Natural killer cell treated with Interleukin-12 subunit alpha and Interleukin-12 subunit beta and Interleukin-15 and Interleukin-18, amount 100 ng/mL, for 72 hours (primary cell): ENCODE data around the gene DCUN1D1. TPM values are rescaled to one million over a fixed set of nuclear protein-coding genes. Genes with fewer than 3 reads are reported as not detected.

ENCODE experiments used
- ATAC-seq, 2 donors: fragments of 150-1000 bp; cut with Tn5 transposase in 1 of 2; sonication (Bioruptor Pico), chemical (Tn5 transposase) in 1 of 2; 2 replicates each; pipeline ENCODE4 v1.10.0; 2021
- DNase-seq: peaks from one replicate; pipeline ENCODE4 v3.0.0; 2022; ENCODE audit warnings: low spot score
- H3K27ac Mint-ChIP-seq, 2 donors: 1 replicate in 1 of 2; 2 replicates in 1 of 2; pipeline ENCODE4 v1.8.0; 2022; ENCODE audit warnings: mixed read lengths in 2 of 2, mild to moderate bottlenecking in 1 of 2, moderate library complexity in 1 of 2
- H3K27me3 Mint-ChIP-seq, 2 donors: 1 replicate in 1 of 2; 2 replicates in 1 of 2; pipeline ENCODE4 v1.8.0; 2022; ENCODE audit warnings: mixed read lengths in 2 of 2
- H3K36me3 Mint-ChIP-seq: one replicate; pipeline ENCODE4 v1.8.0; 2022; ENCODE audit warnings: mixed read lengths
- H3K4me1 Mint-ChIP-seq, 2 donors: 1 replicate in 1 of 2; 2 replicates in 1 of 2; pipeline ENCODE4 v1.8.0; 2022; ENCODE audit warnings: low read depth in 2 of 2, mixed read lengths in 2 of 2, mild to moderate bottlenecking in 1 of 2
- H3K4me3 Mint-ChIP-seq: one replicate; pipeline ENCODE4 v1.8.0; 2022; ENCODE audit warnings: mixed read lengths
- H3K9me3 Mint-ChIP-seq: 2 replicates; pipeline ENCODE4 v1.8.0; 2022; ENCODE audit warnings: mixed read lengths
- total RNA-seq, 2 donors: library from RNA; stranded (reverse); gene quantifications; one replicate each; pipeline ENCODE4 v1.2.3, GENCODE V29; 2022

The DCUN1D1 gene
- total RNA-seq, 2 donors from 2014 or later = 49.6 to 55.9 TPM

GRCh38 chr3:182965861-182966366 lies 14.4 kb downstream of the DCUN1D1 start:
- Mint-ChIP-seq H3K4me1 (peaks cover 39 to 43% of the 10 kb centered on the region in 2 donors), H3K27ac (peak overlapping the region; percentile 20 to 81), H3K4me3 (peak overlapping the region; percentile 3), H3K36me3 (peaks cover 4% of the 10 kb centered on the region), H3K9me3 (no peaks in the 10 kb centered on the region), H3K27me3 (no peaks in the 10 kb centered on the region)
- ATAC-seq (no peak), DNase-seq (no peak)

- H3K9me3 Mint-ChIP-seq = no peaks in the 10 kb centered on the region
- no peak overlapping the region for H3K4me3 Mint-ChIP-seq
- DNase-seq = no peak
- H3K27ac Mint-ChIP-seq = no peak overlapping the region
- H3K4me1 Mint-ChIP-seq = peaks cover 33 to 43% of the 10 kb centered on the region in 2 donors
- H3K36me3 Mint-ChIP-seq = peaks cover 9% of the 10 kb centered on the region
- H3K27me3 Mint-ChIP-seq = no peaks in the 10 kb centered on the region
- ATAC-seq = no peak
These were observed 16.2 kb downstream of the DCUN1D1 start for GRCh38 chr3:182964179-182964578.

- ATAC-seq = no peak
- Mint-ChIP-seq H3K9me3 (no peaks in the 10 kb centered on the region), H3K4me1 (peaks cover 22 to 27% of the 10 kb centered on the region in 2 donors), H3K27ac (peak overlapping the region; percentile 15 to 42), H3K4me3 (no peak overlapping the region), H3K27me3 (no peaks in the 10 kb centered on the region), H3K36me3 (peaks cover 9% of the 10 kb centered on the region)
- DNase-seq = no peak
These were observed 18.2 kb downstream of the DCUN1D1 start for GRCh38 chr3:182962166-182962565.

DNA sequence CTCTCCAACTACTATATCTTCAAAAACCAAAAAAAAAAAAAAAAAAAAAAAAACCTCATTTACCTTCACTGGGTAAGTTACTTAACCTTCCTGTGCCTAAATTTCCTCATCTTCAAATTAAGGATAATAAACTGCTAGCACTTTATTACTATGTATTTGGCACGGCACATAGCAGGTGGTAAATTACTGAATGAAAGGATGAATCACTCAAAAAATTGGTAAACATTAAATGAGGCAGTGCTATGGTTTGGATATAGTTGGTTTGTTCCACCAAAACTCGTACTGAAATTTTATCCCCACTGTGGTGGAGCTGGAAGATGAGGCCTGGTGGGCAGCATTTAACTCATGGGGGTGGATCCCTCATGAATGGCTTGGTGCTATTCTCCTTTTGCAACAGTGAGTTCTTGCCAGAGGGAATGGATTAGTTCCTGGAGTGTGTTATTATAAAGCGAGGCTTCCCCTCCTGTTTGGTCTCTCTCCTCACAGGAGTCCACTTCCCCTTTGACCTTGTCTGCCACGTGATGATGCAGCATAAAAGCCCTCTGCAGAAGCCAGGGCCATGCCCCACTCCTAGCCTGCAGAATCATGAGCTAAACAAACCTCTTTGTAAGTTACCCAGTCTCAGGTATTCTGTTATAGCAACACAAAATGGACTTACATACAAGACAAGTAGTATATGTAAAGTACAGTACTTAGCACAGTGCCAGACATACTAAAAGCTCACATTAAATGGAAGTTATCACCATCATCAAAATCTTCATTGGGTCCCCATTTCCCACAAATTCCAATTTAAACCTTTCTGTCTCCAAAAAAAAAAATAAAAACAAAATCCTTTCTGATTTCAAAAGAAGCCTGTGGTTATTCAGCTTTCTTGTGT lies 20.6 kb downstream of the DCUN1D1 start:
- H3K4me3 Mint-ChIP-seq = no peak overlapping the region
- no peaks in the 10 kb centered on the region for H3K27me3 Mint-ChIP-seq
- no peaks in the 10 kb centered on the region for H3K9me3 Mint-ChIP-seq
- peaks cover 10 to 12% of the 10 kb centered on the region in 2 donors for H3K4me1 Mint-ChIP-seq
- H3K36me3 Mint-ChIP-seq = peaks cover 19% of the 10 kb centered on the region
- ATAC-seq (no peak), DNase-seq (no peak)
- no peak overlapping the region for H3K27ac Mint-ChIP-seq

- peaks cover 8 to 10% of the 10 kb centered on the region in 2 donors for H3K4me1 Mint-ChIP-seq
- no peaks in the 10 kb centered on the region for H3K27me3 Mint-ChIP-seq
- ATAC-seq = no peak
- no peak for DNase-seq
- H3K27ac Mint-ChIP-seq = peak overlapping the region in 1 of 2 donors; percentile 6
- H3K36me3 Mint-ChIP-seq = peaks cover 18% of the 10 kb centered on the region
- no peak overlapping the region for H3K4me3 Mint-ChIP-seq
- H3K9me3 Mint-ChIP-seq = no peaks in the 10 kb centered on the region
These were observed 22.6 kb downstream of the DCUN1D1 start for GRCh38 chr3:182957676-182958266.

DNA sequence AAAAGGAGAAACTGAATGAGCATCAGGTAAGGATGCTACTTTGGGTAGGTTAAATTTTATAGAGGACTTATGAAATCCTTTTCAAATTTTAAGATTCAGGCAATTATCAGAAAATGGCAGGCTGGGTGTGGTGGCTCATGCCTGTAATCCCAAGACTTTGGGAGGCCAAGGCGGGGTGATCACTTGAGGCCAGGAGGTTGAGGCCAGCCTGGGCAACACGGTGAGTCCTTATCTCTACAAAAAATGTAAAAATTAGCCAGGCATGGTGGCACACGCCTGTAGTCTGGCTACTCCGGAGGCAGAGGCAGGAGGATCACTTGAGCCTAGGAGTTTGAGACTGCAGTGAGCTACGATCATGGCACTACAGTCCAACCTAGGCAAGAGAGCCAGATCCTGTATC lies 23.1 kb downstream of the DCUN1D1 start:
- H3K36me3 Mint-ChIP-seq = peaks cover 22% of the 10 kb centered on the region
- no peak overlapping the region for H3K4me3 Mint-ChIP-seq
- no peaks in the 10 kb centered on the region for H3K9me3 Mint-ChIP-seq
- peak overlapping the region in 1 of 2 donors; percentile 6 for H3K27ac Mint-ChIP-seq
- peaks cover 6 to 8% of the 10 kb centered on the region in 2 donors for H3K4me1 Mint-ChIP-seq
- DNase-seq = no peak
- ATAC-seq = no peak
- H3K27me3 Mint-ChIP-seq = no peaks in the 10 kb centered on the region

DNA sequence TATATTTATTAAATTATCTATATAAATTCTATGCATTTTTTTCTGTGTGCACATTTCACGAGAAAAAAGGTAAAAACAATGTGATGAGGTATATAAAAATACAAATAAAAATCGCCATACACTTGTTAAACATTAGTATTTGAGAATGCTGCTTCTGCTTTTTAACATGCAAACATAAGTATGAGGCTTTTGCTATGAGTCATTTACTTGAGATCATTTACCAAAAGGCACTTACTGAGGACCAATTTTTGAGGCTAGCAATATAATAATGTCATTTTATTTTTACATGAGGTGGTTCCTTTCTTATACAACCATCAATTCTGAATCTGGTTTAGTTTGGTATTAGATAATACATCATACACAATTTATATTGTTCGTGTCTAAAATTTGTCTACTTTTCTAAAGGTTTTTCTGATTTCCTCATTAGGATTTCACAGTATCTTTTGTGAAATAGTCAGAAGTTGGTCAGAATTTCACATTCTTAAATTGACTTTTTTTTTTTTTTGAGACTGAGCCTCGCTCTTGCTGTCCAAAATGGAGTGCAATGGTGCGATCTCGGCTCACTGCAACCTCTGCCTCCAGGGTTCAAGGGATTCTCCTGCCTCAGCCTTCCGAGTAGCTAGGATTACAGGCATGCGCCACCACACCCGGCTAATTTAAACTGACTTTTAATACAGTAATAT lies 25.6 kb downstream of the DCUN1D1 start:
- H3K27me3 Mint-ChIP-seq = no peaks in the 10 kb centered on the region
- no peak overlapping the region for H3K4me3 Mint-ChIP-seq
- ATAC-seq (no peak), DNase-seq (no peak)
- H3K4me1 Mint-ChIP-seq = peaks cover 5 to 11% of the 10 kb centered on the region in 2 donors
- peaks cover 25% of the 10 kb centered on the region for H3K36me3 Mint-ChIP-seq
- no peaks in the 10 kb centered on the region for H3K9me3 Mint-ChIP-seq
- H3K27ac Mint-ChIP-seq = no peak overlapping the region

DNA sequence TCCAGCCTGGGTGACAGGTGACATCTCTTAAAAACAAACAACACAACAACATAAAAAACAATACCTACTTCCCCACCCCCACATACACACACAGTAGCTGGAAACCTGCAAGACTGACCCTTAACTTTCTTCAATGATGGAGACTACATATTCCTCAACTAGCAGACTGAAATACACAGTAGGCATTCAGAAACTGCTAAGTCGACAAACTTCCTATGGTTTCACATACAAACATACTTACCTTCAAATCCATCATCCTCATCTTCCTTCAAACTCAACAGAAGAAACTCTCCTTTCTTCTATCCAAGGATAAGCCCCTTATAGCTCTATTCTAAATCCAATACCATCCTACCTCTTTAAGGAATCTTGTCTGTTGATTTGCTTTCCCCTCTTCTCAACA lies 30.6 kb downstream of the DCUN1D1 start:
- H3K4me1 Mint-ChIP-seq = peaks cover 5 to 6% of the 10 kb centered on the region in 2 donors
- no peak overlapping the region for H3K27ac Mint-ChIP-seq
- H3K4me3 Mint-ChIP-seq = no peak overlapping the region
- no peak for ATAC-seq
- DNase-seq = no peak
- no peaks in the 10 kb centered on the region for H3K27me3 Mint-ChIP-seq
- H3K9me3 Mint-ChIP-seq = no peaks in the 10 kb centered on the region
- H3K36me3 Mint-ChIP-seq = peaks cover 37% of the 10 kb centered on the region

DNA sequence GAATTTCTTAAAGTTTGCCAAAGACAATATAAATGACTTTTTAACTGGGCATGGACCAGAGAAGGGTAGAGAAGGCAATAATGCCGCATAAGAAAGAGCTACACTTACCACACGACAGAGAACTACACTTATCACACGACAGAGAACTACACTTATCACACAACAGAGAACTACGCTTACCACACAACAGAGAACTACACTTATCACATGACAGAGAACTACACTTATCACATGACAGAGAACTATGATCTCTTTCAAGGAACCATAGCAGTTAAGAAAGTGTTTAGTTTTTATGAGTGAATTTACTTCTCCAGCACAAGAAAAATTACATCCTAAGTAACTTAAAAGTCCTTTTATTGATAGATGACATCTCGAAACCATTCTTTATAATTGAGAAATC lies 32.0 kb downstream of the DCUN1D1 start:
- H3K9me3 Mint-ChIP-seq = no peaks in the 10 kb centered on the region

GRCh38 chr3:182947888-182948287 lies 32.5 kb downstream of the DCUN1D1 start:
- H3K27ac Mint-ChIP-seq = no peak overlapping the region
- H3K9me3 Mint-ChIP-seq = no peaks in the 10 kb centered on the region
- H3K27me3 Mint-ChIP-seq = no peaks in the 10 kb centered on the region
- ATAC-seq (no peak), DNase-seq (no peak)
- H3K4me1 Mint-ChIP-seq = peaks cover 5 to 6% of the 10 kb centered on the region in 2 donors
- H3K4me3 Mint-ChIP-seq = no peak overlapping the region
- peaks cover 37% of the 10 kb centered on the region for H3K36me3 Mint-ChIP-seq

More for the DNA sequence above, 32.0 kb downstream of the DCUN1D1 start:
- DNase-seq = no peak
- H3K4me3 Mint-ChIP-seq = no peak overlapping the region
- no peaks in the 10 kb centered on the region for H3K27me3 Mint-ChIP-seq
- H3K27ac Mint-ChIP-seq = no peak overlapping the region
- no peak for ATAC-seq
- H3K4me1 Mint-ChIP-seq = peaks cover 5 to 6% of the 10 kb centered on the region in 2 donors
- H3K36me3 Mint-ChIP-seq = peaks cover 38% of the 10 kb centered on the region

DNA sequence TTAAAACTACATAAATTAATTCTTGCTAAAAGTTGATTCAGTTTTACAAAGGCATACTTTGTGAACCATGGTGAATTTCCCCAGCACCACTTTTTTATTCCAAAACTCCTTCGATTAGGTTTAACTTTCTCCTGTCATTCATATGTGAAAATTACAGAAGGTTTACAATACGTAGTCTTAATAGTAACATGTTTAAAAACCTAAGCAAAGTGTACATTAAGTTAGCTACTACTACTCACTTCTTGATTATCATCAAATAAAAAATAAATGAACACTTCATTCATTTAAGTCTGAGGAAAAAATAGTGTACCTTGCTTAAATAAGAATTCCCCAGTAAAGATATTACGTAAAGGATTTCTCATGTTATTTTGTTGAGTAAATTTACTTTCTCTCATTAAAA lies 38.6 kb downstream of the DCUN1D1 start:
- DNase-seq = no peak
- Mint-ChIP-seq H3K36me3 (peaks cover 19% of the 10 kb centered on the region), H3K4me1 (peaks cover 7 to 14% of the 10 kb centered on the region in 2 donors), H3K4me3 (no peak overlapping the region), H3K27me3 (no peaks in the 10 kb centered on the region), H3K27ac (no peak overlapping the region), H3K9me3 (no peaks in the 10 kb centered on the region)
- no peak for ATAC-seq

DNA sequence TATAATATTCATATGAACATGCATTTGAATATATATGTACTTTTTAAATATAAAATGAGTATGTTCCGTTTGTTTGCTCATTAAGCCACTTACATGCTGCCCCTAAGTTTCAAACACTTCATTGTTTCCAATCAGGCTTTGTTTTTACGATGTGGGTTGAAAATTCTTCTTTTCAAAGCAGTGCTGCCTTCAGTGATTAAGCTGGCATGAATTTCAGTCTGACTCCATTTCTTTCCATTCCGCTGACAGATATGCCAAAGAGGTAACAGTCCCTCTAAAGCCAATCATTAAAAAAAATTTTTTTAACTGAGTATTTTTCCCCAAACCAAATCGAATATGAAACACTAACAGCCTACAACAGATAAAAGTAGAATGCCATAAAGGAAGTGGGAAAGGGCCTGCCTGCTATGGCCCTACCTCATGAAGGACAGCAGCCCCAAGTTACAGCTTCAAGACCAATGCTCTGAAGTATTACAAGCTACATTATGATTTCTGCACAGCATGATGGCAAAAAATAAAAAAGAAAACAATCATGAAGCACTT lies 40.0 kb downstream of the DCUN1D1 start:
- Mint-ChIP-seq H3K9me3 (no peaks in the 10 kb centered on the region), H3K27me3 (no peaks in the 10 kb centered on the region), H3K4me1 (peaks cover 11 to 14% of the 10 kb centered on the region in 2 donors), H3K4me3 (no peak overlapping the region), H3K36me3 (peaks cover 8% of the 10 kb centered on the region), H3K27ac (no peak overlapping the region)
- ATAC-seq = no peak
- DNase-seq = no peak

DNA sequence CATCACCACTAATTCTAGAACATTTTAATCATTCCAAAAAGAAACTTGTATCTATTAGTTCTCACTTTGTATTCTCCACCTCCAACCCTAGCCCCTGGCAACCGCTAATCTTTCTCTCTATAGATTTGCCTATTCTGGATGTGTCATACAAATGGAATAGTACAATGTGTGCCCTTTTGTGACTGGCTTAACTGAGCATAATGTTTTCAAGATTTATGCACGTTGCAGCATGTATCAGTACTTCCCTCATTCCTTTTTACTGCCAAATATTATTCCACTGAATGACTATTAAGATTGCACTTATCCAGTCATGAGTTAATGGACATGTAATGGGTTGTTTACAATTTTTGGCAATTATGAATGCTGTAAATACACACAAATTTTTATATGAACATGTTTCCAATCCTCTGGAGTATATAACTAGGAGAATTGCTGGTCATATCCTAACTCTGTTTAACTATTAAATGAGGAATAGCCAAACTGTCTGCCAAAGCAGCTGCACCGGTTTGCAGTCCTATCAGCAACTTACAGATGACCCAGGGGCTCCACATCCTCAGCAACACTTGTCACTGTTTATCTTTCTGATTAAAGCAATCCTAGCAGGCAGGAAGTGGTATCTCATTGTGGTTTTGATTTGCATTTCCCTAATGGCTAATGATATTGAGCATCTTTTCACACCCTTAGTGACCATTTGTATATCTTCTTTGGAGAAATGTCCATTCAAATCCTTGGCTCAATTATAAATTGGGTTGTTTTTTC lies 42.9 kb downstream of the DCUN1D1 start:
- Mint-ChIP-seq H3K27ac (no peak overlapping the region), H3K9me3 (no peaks in the 10 kb centered on the region), H3K4me3 (no peak overlapping the region), H3K4me1 (peaks cover 11 to 14% of the 10 kb centered on the region in 2 donors), H3K36me3 (peaks cover 3% of the 10 kb centered on the region), H3K27me3 (no peaks in the 10 kb centered on the region)
- ATAC-seq (no peak), DNase-seq (no peak)
